Vagina (tissue), 2 donors: ENCODE data around the gene AMZ2.

Source experiments
- CTCF ChIP-seq, 3 experiments: fragments of 450-650 bp in 2 of 3; fragments of 200-600 bp in 1 of 3; sonication (generic) in 1 of 3; IDR thresholded peaks; one replicate each; pipeline ENCODE4 v1.5.1; 2017 to 2019; ENCODE audit warnings: antibody characterized with exemption in 3 of 3, mild to moderate bottlenecking in 2 of 3, moderate library complexity in 2 of 3
- POLR2A ChIP-seq, 2 donors: fragments of 450-650 bp; IDR thresholded peaks; one replicate each; pipeline ENCODE4 v1.6.1; 2017; ENCODE audit warnings: antibody characterized with exemption in 2 of 2, mild to moderate bottlenecking in 2 of 2, moderate library complexity in 2 of 2
- POLR2AphosphoS5 ChIP-seq, 2 donors: sonication (generic); formaldehyde crosslinking; IDR thresholded peaks; one replicate each; pipeline ENCODE4 v1.9.0; 2017; ENCODE audit warnings: antibody characterized with exemption in 2 of 2, mild to moderate bottlenecking in 2 of 2, low read depth in 1 of 2; ENCODE audit not compliant: insufficient read depth in 1 of 2

- TF ChIP-seq CTCF (IDR thresholded peaks at IDR 0.05) (no peak), POLR2A (IDR thresholded peaks at IDR 0.05) (no peak), POLR2AphosphoS5 (IDR thresholded peaks at IDR 0.05; ENCODE audit: insufficient read depth in 1 of 2, low read depth in 1 of 2) (no peak)
Measured at GRCh38 chr17:68255731-68256538, 8.1 kb downstream of the AMZ2 start.
